GM12878 (cell line): ENCODE data around the gene CMC4. TPM values are rescaled to one million over a fixed set of nuclear protein-coding genes. Genes with fewer than 3 reads are reported as not detected.
A peak's percentile ranks its signal among the peaks of the same experiment; 100 is the strongest.

ENCODE experiments used
- BACH1 ChIP-seq: fragments of 450-650 bp; IDR thresholded peaks from 2 replicates; pipeline ENCODE4 v1.6.1; 2017; ENCODE audit warnings: mild to moderate bottlenecking, borderline replicate concordance
- CHD2 ChIP-seq: IDR thresholded peaks from 2 replicates; pipeline ENCODE4 v1.6.1; 2011; ENCODE audit warnings: low read depth, low read length, improper control_type of control experiment, borderline replicate concordance
- CHD4 ChIP-seq: fragments of 200-600 bp; sonication (generic); IDR thresholded peaks from 2 replicates; pipeline ENCODE4 v1.6.1; 2016; ENCODE audit warnings: mild to moderate bottlenecking
- E2F8 ChIP-seq: fragments of 450-650 bp; IDR thresholded peaks from 2 replicates; pipeline ENCODE4 v1.6.1; 2018; ENCODE audit warnings: mild to moderate bottlenecking, low read depth, moderate library complexity; ENCODE audit not compliant: partially characterized antibody
- IRF4 ChIP-seq: IDR thresholded peaks from 2 replicates; pipeline ENCODE4 v1.6.1; 2011; ENCODE audit warnings: low read depth, low read length
- KLF5 ChIP-seq: fragments of 450-650 bp; IDR thresholded peaks from 2 replicates; pipeline ENCODE4 v1.6.1; 2014; ENCODE audit warnings: mild to moderate bottlenecking; ENCODE audit not compliant: partially characterized antibody
- MYC ChIP-seq: IDR thresholded peaks from 2 replicates; pipeline ENCODE4 v1.6.1; 2011; ENCODE audit warnings: mild to moderate bottlenecking, low read length, moderate library complexity, inconsistent platforms; ENCODE audit not compliant: insufficient read depth, insufficient replicate concordance, insufficient read length, severe bottlenecking
- NFXL1 ChIP-seq: fragments of 450-650 bp; IDR thresholded peaks from 2 replicates; pipeline ENCODE4 v1.6.1; 2017; ENCODE audit warnings: antibody characterized with exemption, mild to moderate bottlenecking, borderline replicate concordance
- PAX5 ChIP-seq: IDR thresholded peaks from 2 replicates; pipeline ENCODE4 v1.6.1; 2011; ENCODE audit warnings: low read depth, low read length, borderline replicate concordance
- PRDM15 ChIP-seq: fragments of 450-650 bp; formaldehyde crosslinking; IDR thresholded peaks from 2 replicates; pipeline ENCODE4 v1.4.0; 2020; ENCODE audit warnings: mild to moderate bottlenecking, moderate library complexity
- RAD51 ChIP-seq: fragments of 450-650 bp; IDR thresholded peaks from 2 replicates; pipeline ENCODE4 v1.6.1; 2016; ENCODE audit warnings: moderate library complexity, mild to moderate bottlenecking, inconsistent platforms
- RUNX3 ChIP-seq: IDR thresholded peaks from 2 replicates; pipeline ENCODE4 v1.6.1; 2012; ENCODE audit warnings: low read length, inconsistent platforms
- SKIL ChIP-seq: fragments of 450-650 bp; IDR thresholded peaks from 2 replicates; pipeline ENCODE4 v1.6.1; 2017; ENCODE audit warnings: mild to moderate bottlenecking, low read depth, inconsistent platforms; ENCODE audit not compliant: poor library complexity, severe bottlenecking
- TAF1 ChIP-seq: IDR thresholded peaks from 2 replicates; pipeline ENCODE4 v1.6.1; 2011; ENCODE audit warnings: mild to moderate bottlenecking, low read depth, low read length, borderline replicate concordance
- WRNIP1 ChIP-seq: IDR thresholded peaks from 2 replicates; pipeline ENCODE4 v1.6.1; 2011; ENCODE audit warnings: low read depth, low read length, improper control_type of control experiment, borderline replicate concordance
- ZBED1 ChIP-seq: IDR thresholded peaks from 2 replicates; pipeline ENCODE4 v1.6.1; 2016; ENCODE audit warnings: borderline replicate concordance
- ZBTB33 ChIP-seq: fragments of 450-650 bp; IDR thresholded peaks from 2 replicates; pipeline ENCODE4 v1.6.1; 2017; ENCODE audit warnings: mild to moderate bottlenecking
- ZSCAN29 ChIP-seq: fragments of 450-650 bp; IDR thresholded peaks from 2 replicates; pipeline ENCODE4 v1.6.1; 2017; ENCODE audit warnings: mild to moderate bottlenecking, moderate library complexity
- polyA plus RNA-seq, 11 experiments: library from polyadenylated mRNA; depleted of rRNA in 4 of 11; unstranded in 6 of 11; stranded (reverse) in 5 of 11; fragments of >200 nt; fragmentation: Nextera tagmentation in 4 of 11; fragmentation: Illumina TruSeq in 1 of 11; extraction: Ambion mirVana in 4 of 11; extraction: Trizol in 1 of 11; gene quantifications; 1 replicate in 1 of 11; 2 replicates in 10 of 11; pipeline versions ENCODE4 v1.2.1 to v1.2.3, GENCODE V29; 2011 to 2016; ENCODE audit warnings: inconsistent platforms in 2 of 11, missing spikeins in 2 of 11, low read depth in 1 of 11
- total RNA-seq, 4 experiments: library from RNA; depleted of rRNA in 3 of 4; stranded (reverse); fragments of >200 nt in 3 of 4; fragmentation: Illumina TruSeq in 1 of 4; extraction: Trizol in 1 of 4; gene quantifications; 2 replicates each; pipeline versions ENCODE4 v1.2.1 to v1.2.3, GENCODE V29; 2013 to 2021
- TF ChIP-seq, protein P1 (sequence below): IDR thresholded peaks from 2 replicates; pipeline ENCODE4 v1.6.1; 2011; ENCODE audit warnings: low read depth, mild to moderate bottlenecking, low read length, moderate library complexity, borderline replicate concordance; ENCODE audit errors: extremely low read depth

CMC4 gene
- total and polyA plus RNA-seq, 10 of the 15 experiments (the other 5 are each of a cell fraction or from before 2014, with no cell fraction given) = 5.8 to 36.4 (median 21.0) TPM

GRCh38 chrX:155026727-155027508 is 44.0 kb downstream of the CMC4 start, which contains the start of gene FUNDC2 (continued):
- TF ChIP-seq CHD2 (peak; percentile 96), PRDM15 (CRISPR knock-in tag) (no peak), ZSCAN29 (no peak), PAX5 (no peak), NFXL1 (no peak), WRNIP1 (no peak), KLF5 (peak; percentile 76), TAF1 (peak; percentile 24; the same call in 1 of the 2 replicates), MYC (no peak), E2F8 (no peak), SKIL (no peak), BACH1 (peak; percentile 97), CHD4 (no peak), ZBTB33 (no peak), ZBED1 (no peak), IRF4 (no peak), RAD51 (peak; percentile 64; the same call in 1 of the 2 replicates), RUNX3 (peak; percentile 2; the same call in 1 of the 2 replicates)
- TF ChIP-seq, protein P1, sequence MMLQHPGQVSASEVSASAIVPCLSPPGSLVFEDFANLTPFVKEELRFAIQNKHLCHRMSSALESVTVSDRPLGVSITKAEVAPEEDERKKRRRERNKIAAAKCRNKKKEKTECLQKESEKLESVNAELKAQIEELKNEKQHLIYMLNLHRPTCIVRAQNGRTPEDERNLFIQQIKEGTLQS = no peak
